Neuronal stem cell (in vitro differentiated cells): Measurements from ENCODE around the gene LGALS12.
"Not testable (repeated sequence)": the region's sequence is repeated elsewhere in the genome, so short reads cannot be mapped to it uniquely, and the experiment has no call there.

Experiments
- DNase-seq: peaks from one replicate; pipeline ENCODE4 v3.0.0-alpha.2; 2013; ENCODE audit warnings: low spot score
- H2AFZ ChIP-seq: one replicate; pipeline ENCODE4 v1.6.1; 2013; ENCODE audit warnings: mild to moderate bottlenecking, low read length, inconsistent platforms
- H2AK5ac ChIP-seq: 2 replicates; pipeline ENCODE4 v1.6.1; 2013; ENCODE audit warnings: low read depth, mild to moderate bottlenecking, inconsistent platforms, low read length, moderate library complexity, mixed read lengths
- H2BK120ac ChIP-seq: 2 replicates; pipeline ENCODE4 v1.6.1; 2013; ENCODE audit warnings: low read depth, mild to moderate bottlenecking, inconsistent platforms, low read length, moderate library complexity, mixed read lengths
- H2BK12ac ChIP-seq: one replicate; pipeline ENCODE4 v1.6.1; 2013; ENCODE audit warnings: low read length, inconsistent platforms
- H2BK15ac ChIP-seq: 2 replicates; pipeline ENCODE4 v1.6.1; 2013; ENCODE audit warnings: mild to moderate bottlenecking, low read length, inconsistent platforms, mixed read lengths
- H2BK5ac ChIP-seq: one replicate; pipeline ENCODE4 v1.6.1; 2013; ENCODE audit warnings: inconsistent platforms, mild to moderate bottlenecking, low read length, moderate library complexity
- H3K14ac ChIP-seq: one replicate; pipeline ENCODE4 v1.6.1; 2013; ENCODE audit warnings: low read length, inconsistent platforms
- H3K18ac ChIP-seq: 2 replicates; pipeline ENCODE4 v1.6.1; 2013; ENCODE audit warnings: low read length, inconsistent platforms
- H3K23ac ChIP-seq: 2 replicates; pipeline ENCODE4 v1.6.1; 2013; ENCODE audit warnings: low read depth, mild to moderate bottlenecking, mixed read lengths, low read length, inconsistent platforms; ENCODE audit not compliant: poor library complexity
- H3K27ac ChIP-seq: replicated peaks from 3 replicates; pipeline ENCODE4 v1.5.1; 2013; ENCODE audit warnings: low read length, inconsistent platforms
- H3K27me3 ChIP-seq, 3 experiments: 2 replicates each; pipeline ENCODE4 v1.6.1; 2013; ENCODE audit warnings: low read length in 3 of 3, mild to moderate bottlenecking in 2 of 3, inconsistent platforms in 1 of 3, low read depth in 1 of 3, mixed read lengths in 1 of 3, moderate library complexity in 1 of 3; ENCODE audit not compliant: control insufficient read depth in 3 of 3, insufficient read depth in 3 of 3
- H3K36me3 ChIP-seq, 2 donors: replicated peaks in 1 of 2; 2 replicates each; pipeline ENCODE4 v1.6.1; 2013; ENCODE audit warnings: low read length in 2 of 2; ENCODE audit not compliant: control insufficient read depth in 2 of 2, insufficient read depth in 2 of 2
- H3K4ac ChIP-seq: 2 replicates; pipeline ENCODE4 v1.6.1; 2013; ENCODE audit warnings: inconsistent platforms, mild to moderate bottlenecking, low read length, moderate library complexity
- H3K4me1 ChIP-seq, 2 donors: 1 replicate in 1 of 2; 2 replicates in 1 of 2; pipeline ENCODE4 v1.6.1; 2013; ENCODE audit warnings: low read length in 2 of 2, low read depth in 1 of 2; ENCODE audit not compliant: control insufficient read depth in 2 of 2, insufficient read depth in 1 of 2
- H3K4me2 ChIP-seq: one replicate; pipeline ENCODE4 v1.6.1; 2013; ENCODE audit warnings: mild to moderate bottlenecking, low read length, inconsistent platforms; ENCODE audit not compliant: insufficient read depth, poor library complexity, severe bottlenecking
- H3K4me3 ChIP-seq, 2 donors: 2 replicates each; pipeline ENCODE4 v1.5.1; 2013; ENCODE audit warnings: low read length in 2 of 2, mild to moderate bottlenecking in 2 of 2, inconsistent platforms in 1 of 2, moderate library complexity in 1 of 2
- H3K79me1 ChIP-seq: one replicate; pipeline ENCODE4 v1.6.1; 2013; ENCODE audit warnings: low read depth, mild to moderate bottlenecking, inconsistent platforms, low read length, moderate library complexity
- H3K9ac ChIP-seq: one replicate; pipeline ENCODE4 v1.6.1; 2013; ENCODE audit warnings: mild to moderate bottlenecking, low read depth, low read length, inconsistent platforms; ENCODE audit not compliant: poor library complexity
- H3K9me3 ChIP-seq, 2 donors: replicated peaks in 1 of 2; 2 replicates each; pipeline versions ENCODE3 to v1.6.1; 2013; ENCODE audit warnings: low read length in 2 of 2, mild to moderate bottlenecking in 2 of 2, inconsistent platforms in 1 of 2, low read depth in 1 of 2, mixed read lengths in 1 of 2, moderate library complexity in 1 of 2; ENCODE audit not compliant: control insufficient read depth in 2 of 2, insufficient read depth in 1 of 2
- H4K8ac ChIP-seq: one replicate; pipeline ENCODE4 v1.6.1; 2013; ENCODE audit warnings: low read depth, mild to moderate bottlenecking, inconsistent platforms, low read length, moderate library complexity
- H4K91ac ChIP-seq: one replicate; pipeline ENCODE4 v1.6.1; 2013; ENCODE audit warnings: low read length, low read depth, mild to moderate bottlenecking, inconsistent platforms; ENCODE audit not compliant: poor library complexity
- WGBS, 2 donors: extraction: QIAGEN DNeasy Blood & Tissue Kit; methylation state at CpG; one replicate each; pipeline ENCODE4 v1.1.7; 2013; ENCODE audit warnings: missing lambda C conversion rate in 2 of 2, mixed read lengths in 1 of 2; ENCODE audit not compliant: insufficient read length in 2 of 2, insufficient replicate concordance in 1 of 2; ENCODE audit errors: extremely low coverage in 2 of 2; 5-methylcytosine and 5-hydroxymethylcytosine counted together

LGALS12 gene

DNA sequence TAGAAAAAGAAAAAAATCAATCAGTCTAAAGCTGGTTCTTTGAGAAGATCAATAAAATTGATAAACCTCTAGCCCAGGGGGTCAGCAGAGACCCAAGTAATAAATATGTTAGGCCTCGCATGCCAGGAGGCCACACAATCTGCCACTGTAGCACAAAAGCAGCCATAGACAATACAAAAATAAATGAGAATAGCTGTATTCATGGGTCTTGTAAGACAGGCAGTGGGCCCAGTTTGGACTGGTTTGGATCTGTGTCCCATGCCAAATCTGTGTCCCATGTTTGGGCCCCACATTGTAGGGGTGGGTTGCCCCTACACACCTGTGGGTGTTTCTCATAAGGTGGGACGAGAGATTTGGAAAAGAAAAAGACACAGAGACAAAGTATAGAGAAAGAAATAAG, 24.1 kb downstream of the LGALS12 start:
- no peaks in the 10 kb centered on the region for H3K9me3 ChIP-seq
- no peak overlapping the region for H3K27ac ChIP-seq
- H2BK120ac ChIP-seq, result no peak overlapping the region
- no peak overlapping the region for H2BK15ac ChIP-seq
- WGBS, 2 donors, result no CpG with 5 or more reads among the region's 2 CpGs
- H3K79me1 ChIP-seq, result no peaks in the 10 kb centered on the region
- no peak overlapping the region for H4K8ac ChIP-seq
- H3K4me1 ChIP-seq, result peaks cover 0 to 12% of the 10 kb centered on the region in 2 donors
- H3K18ac ChIP-seq, result no peak overlapping the region
- H3K4ac ChIP-seq, result no peak overlapping the region
- no peak overlapping the region for H3K23ac ChIP-seq
- no peaks in the 10 kb centered on the region for H3K36me3 ChIP-seq
- no peak overlapping the region for H2AK5ac ChIP-seq
- H2BK12ac ChIP-seq, result no peak overlapping the region
- H2BK5ac ChIP-seq, result no peak overlapping the region
- H3K4me3 ChIP-seq, result no peak overlapping the region
- no peak overlapping the region for H3K4me2 ChIP-seq
- H2AFZ ChIP-seq, result no peak overlapping the region
- peaks cover 0 to 21% (median 0%) of the 10 kb centered on the region in 3 experiments for H3K27me3 ChIP-seq
- no peak overlapping the region for H3K9ac ChIP-seq
- H3K14ac ChIP-seq, result no peak overlapping the region
- no peak overlapping the region for H4K91ac ChIP-seq
- DNase-seq, result no peak

DNA sequence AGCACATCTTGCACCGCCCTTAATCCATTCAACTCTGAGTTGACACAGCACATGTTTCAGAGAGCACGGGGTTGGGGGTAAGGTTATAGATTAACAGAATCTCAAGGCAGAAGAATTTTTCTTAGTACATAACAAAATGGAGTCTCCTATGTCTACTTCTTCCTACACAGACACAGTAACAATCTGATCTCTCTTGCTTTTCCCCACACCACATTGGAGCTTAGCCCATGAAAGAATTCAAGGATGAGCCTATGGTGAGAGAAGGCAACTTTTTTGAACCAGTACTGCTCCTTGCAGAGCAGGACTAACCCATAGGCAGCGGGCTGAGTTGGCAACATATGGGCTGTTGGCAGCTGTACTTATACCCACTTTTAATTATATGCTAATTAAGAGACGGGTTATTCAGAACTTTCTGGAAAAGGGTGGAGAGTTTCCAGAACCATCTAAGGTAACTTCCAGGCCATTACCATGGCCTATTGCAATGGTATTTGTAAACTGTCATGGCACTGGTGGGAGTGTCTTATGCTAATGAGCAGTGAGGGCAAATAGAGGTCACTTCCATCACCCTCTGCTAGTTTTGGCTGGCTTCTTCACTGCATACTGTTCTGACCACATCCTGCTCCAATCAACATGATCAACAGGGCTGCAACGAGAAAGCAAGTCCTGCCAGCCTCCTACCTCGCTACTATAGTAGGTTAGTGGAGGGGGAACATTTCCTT, 25.3 kb downstream of the LGALS12 start:
- H3K27ac ChIP-seq, H3K4me3 ChIP-seq, H3K79me1 ChIP-seq, H2BK12ac ChIP-seq, H2AFZ ChIP-seq, H3K14ac ChIP-seq, H3K23ac ChIP-seq, H3K18ac ChIP-seq, DNase-seq, H2BK120ac ChIP-seq, H2BK5ac ChIP-seq, H3K36me3 ChIP-seq, H2BK15ac ChIP-seq, H4K8ac ChIP-seq, H3K4me2 ChIP-seq, H3K9ac ChIP-seq, H3K9me3 ChIP-seq, H2AK5ac ChIP-seq, H3K4ac ChIP-seq, H4K91ac ChIP-seq: not testable (repeated sequence)
- peaks cover 0 to 12% of the 10 kb centered on the region in 2 donors for H3K4me1 ChIP-seq
- no CpG with 5 or more reads among the region's 6 CpGs for WGBS, 2 donors
- peaks cover 0 to 21% (median 0%) of the 10 kb centered on the region in 3 experiments for H3K27me3 ChIP-seq

DNA sequence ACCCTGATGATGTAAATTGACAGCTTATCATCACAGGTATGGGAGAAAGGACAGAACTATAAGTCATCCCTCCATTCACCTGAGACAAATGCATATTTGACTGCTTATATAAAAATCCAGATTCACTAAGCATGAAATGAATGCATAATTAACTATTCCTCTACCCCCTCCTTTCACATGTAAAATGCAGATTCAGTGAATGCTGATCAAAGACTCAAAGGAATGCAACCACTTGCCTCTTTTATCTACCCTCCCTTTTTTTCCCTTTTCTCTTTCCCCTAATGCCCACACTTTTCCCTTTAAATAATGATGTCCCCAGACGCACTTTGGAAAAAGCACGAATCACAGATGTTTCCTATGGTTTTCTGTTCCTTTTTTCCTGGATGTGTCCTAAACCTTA, 26.2 kb downstream of the LGALS12 start:
- no peak overlapping the region for H3K4me3 ChIP-seq
- no peak overlapping the region for H2BK12ac ChIP-seq
- H2BK120ac ChIP-seq, result no peak overlapping the region
- H3K4me1 ChIP-seq, result peaks cover 0 to 12% of the 10 kb centered on the region in 2 donors
- WGBS, 2 donors, result no CpG with 5 or more reads among the region's 2 CpGs
- peaks cover 0 to 21% (median 0%) of the 10 kb centered on the region in 3 experiments for H3K27me3 ChIP-seq
- H2AFZ ChIP-seq, result no peak overlapping the region
- no peak overlapping the region for H3K4ac ChIP-seq
- no peak overlapping the region for H3K9ac ChIP-seq
- DNase-seq, result no peak
- H2AK5ac ChIP-seq, result no peak overlapping the region
- no peak overlapping the region for H4K8ac ChIP-seq
- no peak overlapping the region for H2BK15ac ChIP-seq
- no peak overlapping the region for H3K23ac ChIP-seq
- no peak overlapping the region for H2BK5ac ChIP-seq
- H3K14ac ChIP-seq, result no peak overlapping the region
- no peak overlapping the region for H3K4me2 ChIP-seq
- H3K27ac ChIP-seq, result no peak overlapping the region
- no peaks in the 10 kb centered on the region for H3K79me1 ChIP-seq
- no peak overlapping the region for H4K91ac ChIP-seq
- no peaks in the 10 kb centered on the region for H3K36me3 ChIP-seq
- H3K18ac ChIP-seq, result no peak overlapping the region
- no peaks in the 10 kb centered on the region for H3K9me3 ChIP-seq

DNA sequence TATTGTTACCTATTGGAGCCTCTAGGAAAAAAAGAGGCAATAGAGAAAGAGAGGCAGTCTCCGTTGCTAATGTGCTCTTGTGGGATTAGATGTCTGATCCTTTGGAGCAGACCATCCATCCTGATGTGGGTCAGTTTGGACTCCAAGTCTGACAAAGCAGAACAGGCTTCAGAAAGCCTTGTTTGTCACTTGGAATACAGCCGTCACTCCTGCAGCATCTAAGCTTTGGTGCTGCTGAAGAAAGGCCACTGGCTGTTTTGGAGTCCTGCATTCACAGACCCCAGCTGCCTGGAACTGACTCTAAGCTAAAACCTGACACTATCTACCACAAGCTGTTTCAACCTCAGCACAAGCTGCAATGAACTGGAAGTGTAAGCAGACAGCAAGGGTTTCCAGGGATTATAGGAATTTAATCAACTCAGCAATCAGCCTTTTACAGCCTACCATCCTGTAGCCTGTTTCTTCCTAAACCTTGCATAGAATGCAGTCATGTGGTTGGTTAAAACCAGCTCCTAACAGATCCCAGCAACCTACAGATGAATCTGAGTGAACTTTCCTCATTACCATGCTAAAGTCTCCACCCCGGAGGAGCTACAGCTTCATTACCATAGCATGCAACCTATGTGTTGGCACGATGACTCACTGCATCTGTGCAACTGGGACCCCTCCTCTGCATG, 27.1 kb downstream of the LGALS12 start:
- H3K27me3 ChIP-seq, result peaks cover 0 to 21% (median 0%) of the 10 kb centered on the region in 3 experiments
- no peak overlapping the region for H2BK120ac ChIP-seq
- H3K27ac ChIP-seq, result no peak overlapping the region
- no peak overlapping the region for H3K4ac ChIP-seq
- no peak overlapping the region for H2BK5ac ChIP-seq
- DNase-seq, result no peak
- no peaks in the 10 kb centered on the region for H3K79me1 ChIP-seq
- H3K9ac ChIP-seq, result no peak overlapping the region
- no peak overlapping the region for H3K14ac ChIP-seq
- no peak overlapping the region for H2AK5ac ChIP-seq
- H3K23ac ChIP-seq, result no peak overlapping the region
- H3K36me3 ChIP-seq, result no peaks in the 10 kb centered on the region
- no peak overlapping the region for H2AFZ ChIP-seq
- H4K8ac ChIP-seq, result no peak overlapping the region
- WGBS, 2 donors, result no CpG with 5 or more reads among the region's 4 CpGs
- H3K4me1 ChIP-seq, result peaks cover 0 to 15% of the 10 kb centered on the region in 2 donors
- H3K9me3 ChIP-seq, result no peaks in the 10 kb centered on the region
- no peak overlapping the region for H3K4me3 ChIP-seq
- no peak overlapping the region for H3K4me2 ChIP-seq
- H2BK12ac ChIP-seq, result no peak overlapping the region
- no peak overlapping the region for H4K91ac ChIP-seq
- no peak overlapping the region for H3K18ac ChIP-seq
- H2BK15ac ChIP-seq, result no peak overlapping the region
